Ovary (tissue), 9 donors: Measurements from ENCODE around the gene DIP2C. TPM values are rescaled to one million over a fixed set of nuclear protein-coding genes. Genes with fewer than 3 reads are reported as not detected.
"Not testable (repeated sequence)": the region's sequence is repeated elsewhere in the genome, so short reads cannot be mapped to it uniquely, and the experiment has no call there.

Source experiments
- DNase-seq, 5 donors: peaks; one replicate each; pipeline ENCODE4 v3.0.0-alpha.2; 2019 to 2020
- H3K27ac ChIP-seq, 2 donors: fragments of 200-600 bp; one replicate each; pipeline versions ENCODE4 v1.5.1 to v1.8.0; 2019 to 2022
- H3K27me3 ChIP-seq: fragments of 200-600 bp; one replicate; pipeline ENCODE4 v1.8.0; 2022
- H3K36me3 ChIP-seq: fragments of 200-600 bp; sonication (generic); one replicate; pipeline ENCODE4 v1.5.1; 2019
- H3K4me1 ChIP-seq: one replicate; pipeline ENCODE4 v1.8.1; 2013; ENCODE audit warnings: mild to moderate bottlenecking, moderate library complexity; ENCODE audit not compliant: insufficient read depth
- H3K4me3 ChIP-seq: fragments of 200-600 bp; sonication (generic); one replicate; pipeline ENCODE4 v1.5.1; 2017
- H3K9me3 ChIP-seq, 2 donors: fragments of 200-600 bp in 1 of 2; sonication (generic) in 1 of 2; one replicate each; pipeline versions ENCODE4 v1.5.1 to v1.8.1; 2013 to 2019; ENCODE audit warnings: mild to moderate bottlenecking in 1 of 2, moderate library complexity in 1 of 2
- CTCF ChIP-seq, 3 donors: fragments of 450-650 bp in 2 of 3; fragments of 200-600 bp in 1 of 3; IDR thresholded peaks; one replicate each; pipeline versions ENCODE4 v1.5.1 to v1.8.0; 2016 to 2022; ENCODE audit warnings: antibody characterized with exemption in 3 of 3, mild to moderate bottlenecking in 1 of 3
- EP300 ChIP-seq: sonication (generic); formaldehyde crosslinking; IDR thresholded peaks from one replicate; pipeline ENCODE4 v1.6.1; 2017; ENCODE audit warnings: antibody characterized with exemption
- POLR2A ChIP-seq: fragments of 450-650 bp; IDR thresholded peaks from one replicate; pipeline ENCODE4 v1.6.1; 2017; ENCODE audit warnings: antibody characterized with exemption, mild to moderate bottlenecking, moderate library complexity
- WGBS, 3 donors: extraction: QIAGEN DNeasy Blood & Tissue Kit in 1 of 3; methylation state at CpG; one replicate each; pipeline versions ENCODE4 v1.1.5 to v1.1.7; 2013 to 2017; 5-methylcytosine and 5-hydroxymethylcytosine counted together
- intact Hi-C, 4 donors: fragments of 100-400 bp; cut with DNase I; formaldehyde crosslinking; loops; one replicate each; pipeline versions ENCODE4 v1.11.0 to v1.15.1; 2022 to 2023
- polyA plus RNA-seq, 2 donors: library from polyadenylated mRNA; stranded (reverse); fragments of 200-250 nt in 1 of 2; fragments of 350-450 nt in 1 of 2; fragmentation: Illumina TruSeq in 1 of 2; extraction: RNeasy Lipid Tissue Mini Kit (QIAGEN cat#74804) in 1 of 2; gene quantifications; one replicate each; pipeline ENCODE4 v1.2.3, GENCODE V29; 2013 to 2014
- total RNA-seq, 7 donors: library from RNA; depleted of rRNA in 2 of 7; stranded (reverse); fragments of >200 nt in 2 of 7; fragmentation: NEBNext Ultra II Directional in 3 of 7; extraction: Animal tissue kit (Norgen Biotek cat#: 25700) in 3 of 7; gene quantifications; one replicate each; pipeline versions ENCODE4 v1.1.0 to v1.2.4, GENCODE V29; 2016 to 2023
- donor health status: DM: no; HTN: no; CAD: no; lungs with moderate emphysema.
- donor health status: DM: no; HTN: no; CAD: no.
- donor health status: Bipolar disorder and iron deficiency.
- donor health status: DM: yes; HTN: yes; CAD: no.
- donor health status: DM: no; HTN: no; CAD: no.
- donor health status: DM: yes; HTN: yes; CAD: no.

The DIP2C gene
- total and polyA plus RNA-seq, 9 donors: 10.1 to 29.4 (median 22.2) TPM

GRCh38 chr10:351770-352334 lies 337.6 kb downstream of the DIP2C start:
- intact Hi-C loops: no loop called here
- H3K4me1 ChIP-seq: no peaks in the 10 kb centered on the region
- no peak for TF ChIP-seq CTCF (IDR thresholded peaks at IDR 0.05)
- TF ChIP-seq EP300: no peak
- TF ChIP-seq POLR2A: no peak
- no peaks in the 10 kb centered on the region for H3K36me3 ChIP-seq
- no peak for DNase-seq
- H3K27me3 ChIP-seq: no peaks in the 10 kb centered on the region
- no peak overlapping the region for H3K27ac ChIP-seq
- no peaks in the 10 kb centered on the region for H3K9me3 ChIP-seq
- WGBS, 3 donors: 92 to 96% (median 93%) methylated on average over 13 of the region's 13 CpGs
- no peak overlapping the region for H3K4me3 ChIP-seq

- H3K4me3 ChIP-seq: no peak overlapping the region
- H3K4me1 ChIP-seq: no peaks in the 10 kb centered on the region
- no peaks in the 10 kb centered on the region for H3K9me3 ChIP-seq
- 92 to 94% (median 92%) methylated on average over 35 of the region's 35 CpGs for WGBS, 3 donors
- DNase-seq: no peak
- H3K36me3 ChIP-seq: no peaks in the 10 kb centered on the region
- H3K27me3 ChIP-seq: no peaks in the 10 kb centered on the region
- no peak overlapping the region for H3K27ac ChIP-seq
- intact Hi-C loops: no loop called here
- TF ChIP-seq EP300 (no peak), CTCF (IDR thresholded peaks at IDR 0.05) (no peak), POLR2A (no peak)
These were observed 338.4 kb downstream of the DIP2C start for GRCh38 chr10:350981-351501.

- H3K27ac ChIP-seq: no peak overlapping the region
- no peaks in the 10 kb centered on the region for H3K4me1 ChIP-seq
- TF ChIP-seq POLR2A (no peak), EP300 (no peak), CTCF (IDR thresholded peaks at IDR 0.05) (no peak)
- no peaks in the 10 kb centered on the region for H3K27me3 ChIP-seq
- H3K4me3 ChIP-seq: no peak overlapping the region
- DNase-seq: no peak
- H3K36me3 ChIP-seq: no peaks in the 10 kb centered on the region
- H3K9me3 ChIP-seq: no peaks in the 10 kb centered on the region
- 94 to 96% (median 95%) methylated on average over 24 of the region's 24 CpGs for WGBS, 3 donors
- intact Hi-C loops: no loop called here
These were observed 340.4 kb downstream of the DIP2C start for GRCh38 chr10:349081-349480.

GRCh38 chr10:348456-348855 lies 341.0 kb downstream of the DIP2C start:
- H3K4me1 ChIP-seq: no peaks in the 10 kb centered on the region
- H3K27ac ChIP-seq: no peak overlapping the region
- no peaks in the 10 kb centered on the region for H3K27me3 ChIP-seq
- H3K9me3 ChIP-seq: no peaks in the 10 kb centered on the region
- no peak for DNase-seq
- intact Hi-C loops: no loop called here
- H3K4me3 ChIP-seq: no peak overlapping the region
- WGBS, 3 donors: 95 to 96% (median 95%) methylated on average over 17 of the region's 17 CpGs
- no peaks in the 10 kb centered on the region for H3K36me3 ChIP-seq
- TF ChIP-seq EP300 (no peak), POLR2A (no peak)

- H3K27ac ChIP-seq, H3K27me3 ChIP-seq, H3K4me1 ChIP-seq, DNase-seq, H3K9me3 ChIP-seq, intact Hi-C loops, H3K4me3 ChIP-seq, H3K36me3 ChIP-seq: not testable (repeated sequence)
- 91 to 92% (median 91%) methylated on average over 32 to 34 of the region's 34 CpGs for WGBS, 3 donors
These were observed 341.7 kb downstream of the DIP2C start for GRCh38 chr10:347774-348173.

GRCh38 chr10:347190-347589 lies 342.3 kb downstream of the DIP2C start:
- H3K27ac ChIP-seq, H3K36me3 ChIP-seq, DNase-seq, H3K27me3 ChIP-seq, intact Hi-C loops, H3K4me3 ChIP-seq, H3K4me1 ChIP-seq, H3K9me3 ChIP-seq: not testable (repeated sequence)
- WGBS, 3 donors: 87 to 92% (median 88%) methylated on average over 27 to 33 of the region's 33 CpGs
